B cell (primary cell): ENCODE results near the gene PELI1. TPM values are rescaled to one million over a fixed set of nuclear protein-coding genes. Genes with fewer than 3 reads are reported as not detected.

Experiments used
- ATAC-seq: fragments of 200-7000 bp; cut with Tn5 transposase; one replicate; pipeline ENCODE4 v1.10.0; 2021; ENCODE audit warnings: low read depth, mild to moderate bottlenecking, moderate number of reproducible peaks, moderate library complexity
- CTCF ChIA-PET: fragments of 350-600 bp; sonication (Branson Sonifier 250); formaldehyde crosslinking; loops from one replicate; lab custom pipeline; 2021; ENCODE audit warnings: antibody characterized with exemption, inconsistent platforms; lab: Charles Lee
- POLR2A ChIA-PET: fragments of 350-600 bp; sonication (Branson Sonifier 250); formaldehyde crosslinking; loops from one replicate; lab custom pipeline; 2021; ENCODE audit warnings: antibody characterized with exemption; lab: Charles Lee
- DNase-seq: peaks from one replicate; pipeline ENCODE4 v3.0.0; 2013
- H2AFZ ChIP-seq: 2 replicates; pipeline ENCODE4 v1.6.1; 2012; ENCODE audit warnings: mild to moderate bottlenecking, low read depth, low read length; ENCODE audit not compliant: insufficient read depth, poor library complexity, severe bottlenecking
- H3K27ac ChIP-seq, 2 donors: 1 replicate in 1 of 2; 2 replicates in 1 of 2; pipeline ENCODE4 v1.5.1; 2012 to 2013; ENCODE audit warnings: low read length in 2 of 2, mild to moderate bottlenecking in 2 of 2, moderate library complexity in 1 of 2
- H3K27me3 ChIP-seq, 4 experiments: fragments of 200-600 bp in 1 of 4; sonication (generic) in 1 of 4; replicated peaks in 1 of 4; 1 replicate in 2 of 4; 2 replicates in 2 of 4; pipeline versions ENCODE4 v1.6.1 to v1.7.0; 2013 to 2016; ENCODE audit warnings: low read length in 3 of 4, mild to moderate bottlenecking in 2 of 4, mixed read lengths in 1 of 4, moderate library complexity in 1 of 4; ENCODE audit not compliant: insufficient read depth in 4 of 4, control insufficient read depth in 3 of 4; ENCODE audit errors: control extremely low read depth in 1 of 4
- H3K36me3 ChIP-seq, 2 experiments: replicated peaks in 1 of 2; 1 replicate in 1 of 2; 2 replicates in 1 of 2; pipeline versions ENCODE4 v1.6.1 to v1.7.1; 2013; ENCODE audit warnings: low read length in 1 of 2; ENCODE audit not compliant: insufficient read depth in 2 of 2, control insufficient read depth in 1 of 2; ENCODE audit errors: control extremely low read depth in 1 of 2, extremely low read depth in 1 of 2
- H3K4me1 ChIP-seq, 2 donors: fragments of 200-600 bp in 1 of 2; sonication (generic) in 1 of 2; 1 replicate in 1 of 2; 2 replicates in 1 of 2; pipeline versions ENCODE4 v1.5.1 to v1.6.1; 2013 to 2017; ENCODE audit warnings: low read length in 2 of 2; ENCODE audit not compliant: control insufficient read depth in 2 of 2, insufficient read depth in 2 of 2
- H3K4me2 ChIP-seq: replicated peaks from 2 replicates; pipeline ENCODE3; 2012; ENCODE audit warnings: mild to moderate bottlenecking, low read depth, low read length; ENCODE audit not compliant: poor library complexity, severe bottlenecking
- H3K4me3 ChIP-seq, 5 experiments: fragments of 200-600 bp in 1 of 5; sonication (generic) in 1 of 5; 1 replicate in 3 of 5; 2 replicates in 2 of 5; pipeline versions ENCODE4 v1.5.1 to v1.7.0; 2011 to 2016; ENCODE audit warnings: low read length in 4 of 5, mild to moderate bottlenecking in 4 of 5, low read depth in 2 of 5, control low read depth in 1 of 5, moderate library complexity in 1 of 5; ENCODE audit not compliant: insufficient read depth in 1 of 5; ENCODE audit errors: control extremely low read depth in 1 of 5, extremely low read depth in 1 of 5
- H3K79me2 ChIP-seq: fragments of 200-600 bp; sonication (generic); one replicate; pipeline ENCODE4 v1.6.0; 2016; ENCODE audit warnings: low read length; ENCODE audit not compliant: control insufficient read depth, insufficient read depth
- H3K9ac ChIP-seq: fragments of 200-600 bp; sonication (generic); 2 replicates; pipeline ENCODE4 v1.6.1; 2017; ENCODE audit warnings: mild to moderate bottlenecking, low read length, moderate library complexity
- H3K9me3 ChIP-seq, 3 donors: one replicate each; pipeline versions ENCODE4 v1.6.1 to v1.7.1; 2013; ENCODE audit warnings: low read length in 2 of 3; ENCODE audit not compliant: control insufficient read depth in 2 of 3, insufficient read depth in 1 of 3; ENCODE audit errors: control extremely low read depth in 1 of 3
- H4K20me1 ChIP-seq: 2 replicates; pipeline ENCODE4 v1.6.0; 2012; ENCODE audit warnings: mild to moderate bottlenecking, low read length; ENCODE audit not compliant: insufficient read depth, control insufficient read depth, poor library complexity, severe bottlenecking
- H3K27ac Mint-ChIP-seq: one replicate; pipeline ENCODE4 v1.8.0; 2021; ENCODE audit warnings: mixed read lengths
- H3K27me3 Mint-ChIP-seq: one replicate; pipeline ENCODE4 v1.8.0; 2021; ENCODE audit warnings: mixed read lengths
- H3K4me1 Mint-ChIP-seq: one replicate; pipeline ENCODE4 v1.8.0; 2021; ENCODE audit warnings: mixed read lengths
- H3K4me3 Mint-ChIP-seq: one replicate; pipeline ENCODE4 v1.8.0; 2021; ENCODE audit warnings: mixed read lengths
- H3K9me3 Mint-ChIP-seq: one replicate; pipeline ENCODE4 v1.8.0; 2022; ENCODE audit warnings: mixed read lengths; ENCODE audit not compliant: insufficient read depth
- CTCF ChIP-seq: fragments of 200-600 bp; IDR thresholded peaks from one replicate; pipeline ENCODE4 v1.8.0; 2022; ENCODE audit warnings: antibody characterized with exemption, mild to moderate bottlenecking
- EZH2 ChIP-seq: IDR thresholded peaks from 2 replicates; pipeline ENCODE4 v1.6.1; 2012; ENCODE audit warnings: borderline replicate concordance, low read depth, mild to moderate bottlenecking, moderate library complexity, low read length; ENCODE audit not compliant: insufficient read depth, poor library complexity, severe bottlenecking
- WGBS: methylation state at CpG from one replicate; pipeline ENCODE4 v1.1.5; 2013; ENCODE audit warnings: missing lambda C conversion rate; ENCODE audit not compliant: insufficient coverage; 5-methylcytosine and 5-hydroxymethylcytosine counted together
- intact Hi-C: fragments of 100-400 bp; cut with micrococcal nuclease; formaldehyde crosslinking; loops from one replicate; pipeline ENCODE4 v1.10.0; 2022
- polyA plus RNA-seq: library from polyadenylated mRNA; depleted of rRNA; stranded (reverse); fragments of >200 nt; gene quantifications from 2 replicates; pipeline ENCODE4 v1.2.3, GENCODE V29; 2012
- total RNA-seq, 2 donors: library from RNA; stranded (reverse); fragments of 120-200 nt in 1 of 2; gene quantifications; 1 replicate in 1 of 2; 2 replicates in 1 of 2; pipeline versions ENCODE4 v1.2.3 to v1.2.4, GENCODE V29; 2013 to 2022

PELI1 gene
- total and polyA plus RNA-seq, 2 donors (not counting 1 experiment from before 2014, with no cell fraction given), result 45.3 to 115 TPM

DNA sequence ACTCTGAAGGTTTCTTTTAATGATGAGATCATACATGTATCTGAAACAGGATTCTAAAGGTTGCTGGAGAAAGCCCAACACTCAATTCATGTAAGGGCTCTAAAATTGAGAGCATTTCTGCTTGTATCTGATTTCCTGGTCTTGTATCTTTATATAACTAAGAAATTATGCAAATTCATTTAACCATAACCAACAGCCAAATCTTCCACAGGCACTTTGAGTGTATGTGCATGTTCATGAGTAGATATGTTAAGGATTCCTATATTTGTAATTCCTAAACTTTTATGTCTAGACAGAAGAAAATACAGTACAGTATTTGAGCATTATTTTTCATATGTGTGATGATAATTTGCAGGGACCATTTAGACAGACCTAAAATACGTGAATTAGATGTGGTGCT lies 20.4 kb upstream of the PELI1 start:
- Histone ChIP-seq H3K4me1 (no peaks in the 10 kb centered on the region), H3K4me2 (no peak overlapping the region), H3K27me3 (no peaks in the 10 kb centered on the region), H3K27ac (no peak overlapping the region), H4K20me1 (no peaks in the 10 kb centered on the region), H3K9me3 (no peaks in the 10 kb centered on the region), H3K79me2 (no peaks in the 10 kb centered on the region), H3K36me3 (no peaks in the 10 kb centered on the region), H3K9ac (no peak overlapping the region), H2AFZ (no peak overlapping the region), H3K4me3 (no peak overlapping the region)
- intact Hi-C loops, result no loop called here
- ChIA-PET POLR2A (no interaction called here), CTCF (no interaction called here)
- H3K27ac Mint-ChIP-seq, result no peak overlapping the region
- H3K27me3 Mint-ChIP-seq, result no peaks in the 10 kb centered on the region
- no peaks in the 10 kb centered on the region for H3K9me3 Mint-ChIP-seq
- H3K4me3 Mint-ChIP-seq, result no peak overlapping the region
- TF ChIP-seq CTCF (no peak), EZH2 (no peak)
- peaks cover 9% of the 10 kb centered on the region for H3K4me1 Mint-ChIP-seq
- no peak for DNase-seq
- ATAC-seq, result no peak
- no CpG with 5 or more reads among the region's 1 CpG for WGBS

DNA sequence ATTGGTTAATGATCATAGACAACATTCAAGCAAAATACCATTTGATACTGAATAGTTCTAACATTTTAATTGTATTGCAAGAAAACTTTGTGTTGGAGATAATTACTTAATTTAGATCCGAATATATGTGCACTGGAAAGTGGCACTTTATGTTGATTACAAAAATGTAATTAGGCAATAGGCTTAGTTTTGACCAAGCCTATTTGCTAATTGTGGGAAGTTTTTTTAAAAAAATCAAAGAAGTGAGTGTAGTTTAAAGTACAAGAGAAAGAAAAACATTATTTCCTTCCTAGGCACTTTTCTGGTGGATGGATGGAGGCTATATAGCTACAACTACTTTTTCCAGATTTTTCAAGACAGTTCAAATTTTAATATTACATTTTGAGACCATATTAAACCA lies 18.3 kb upstream of the PELI1 start:
- CTCF ChIA-PET, result no interaction called here
- Histone ChIP-seq H4K20me1 (no peaks in the 10 kb centered on the region), H3K79me2 (no peaks in the 10 kb centered on the region), H3K4me1 (no peaks in the 10 kb centered on the region), H3K4me2 (no peak overlapping the region), H2AFZ (no peak overlapping the region), H3K9me3 (no peaks in the 10 kb centered on the region), H3K27ac (no peak overlapping the region), H3K9ac (no peak overlapping the region), H3K36me3 (no peaks in the 10 kb centered on the region), H3K27me3 (no peaks in the 10 kb centered on the region), H3K4me3 (no peak overlapping the region)
- no peaks in the 10 kb centered on the region for H3K9me3 Mint-ChIP-seq
- WGBS, result no CpG with 5 or more reads among the region's 1 CpG
- H3K27ac Mint-ChIP-seq, result no peak overlapping the region
- no peak for TF ChIP-seq CTCF
- no peak for TF ChIP-seq EZH2
- POLR2A ChIA-PET, result no interaction called here
- H3K4me3 Mint-ChIP-seq, result no peak overlapping the region
- intact Hi-C loops, result no loop called here
- DNase-seq (no peak), ATAC-seq (no peak)
- no peaks in the 10 kb centered on the region for H3K27me3 Mint-ChIP-seq
- H3K4me1 Mint-ChIP-seq, result peaks cover 5% of the 10 kb centered on the region
